GM15510 (cell line): ENCODE results near the gene KCNK10.

ENCODE experiments used
- POLR2A ChIP-seq: IDR thresholded peaks from 3 replicates; pipeline ENCODE4 v1.6.1; 2011; ENCODE audit warnings: borderline replicate concordance; ENCODE audit not compliant: insufficient read length; ENCODE audit errors: extremely low read depth

Gene KCNK10

DNA sequence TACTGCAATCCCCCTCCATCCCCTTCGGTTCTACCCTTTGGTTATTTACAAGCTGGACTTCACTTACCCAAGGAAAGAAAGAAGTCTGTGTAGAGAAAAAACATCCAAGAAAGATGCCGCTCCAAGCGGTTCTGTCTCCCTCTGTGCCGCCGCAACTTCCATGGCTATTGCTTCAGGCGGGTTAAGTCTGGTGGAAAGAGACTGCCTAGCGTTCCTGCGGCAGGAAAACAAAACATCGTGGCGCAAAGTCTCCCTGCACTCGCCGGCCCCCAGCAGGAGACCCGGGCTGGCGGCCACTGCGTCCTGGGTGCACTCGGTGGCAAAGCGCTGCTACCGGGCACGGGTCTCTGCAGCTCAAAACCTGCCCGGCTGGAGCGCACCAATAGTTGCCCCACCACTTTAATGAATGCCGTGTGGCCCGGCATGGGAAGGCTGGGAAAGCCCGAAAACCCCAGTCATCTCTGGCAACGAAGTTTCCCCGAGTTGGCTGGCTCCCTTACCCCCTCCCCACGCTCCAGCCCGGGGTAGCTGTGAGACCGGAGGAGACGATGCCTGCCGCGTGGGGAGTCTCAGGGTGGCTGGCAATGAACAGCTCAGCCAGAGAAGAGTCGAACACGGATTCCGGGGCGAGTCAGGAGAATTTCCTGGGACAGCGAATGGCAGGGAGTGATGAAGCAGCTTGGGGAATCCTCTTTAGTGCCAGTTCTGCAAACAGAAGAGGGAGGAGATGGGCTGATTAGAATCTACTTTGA is 3.5 kb upstream of the KCNK10 start:
- TF ChIP-seq POLR2A, result no peak

DNA sequence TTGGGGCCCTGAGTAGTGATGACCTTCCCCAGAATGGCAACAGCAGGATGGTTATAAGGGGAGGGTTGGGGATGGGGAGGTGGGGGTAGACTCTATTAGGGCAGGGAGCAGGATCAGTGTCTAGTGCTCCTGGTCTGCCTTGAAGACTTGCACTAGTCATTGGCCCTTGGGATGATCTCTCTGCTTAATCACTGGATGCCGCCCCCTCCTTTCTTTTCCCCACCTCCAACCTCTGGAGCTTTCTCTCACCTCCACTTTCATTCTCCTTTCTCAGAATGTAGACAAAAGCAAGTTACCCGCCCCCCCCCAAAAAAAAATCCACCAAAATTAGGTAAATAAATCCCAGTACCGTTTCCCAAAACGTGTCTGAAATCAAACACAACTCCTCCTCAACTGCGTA is 2.8 kb upstream of the KCNK10 start:
- TF ChIP-seq POLR2A, result no peak

- TF ChIP-seq POLR2A, result no peak
Measured at GRCh38 chr14:88324930-88325329, 1.9 kb upstream of the KCNK10 start.

DNA sequence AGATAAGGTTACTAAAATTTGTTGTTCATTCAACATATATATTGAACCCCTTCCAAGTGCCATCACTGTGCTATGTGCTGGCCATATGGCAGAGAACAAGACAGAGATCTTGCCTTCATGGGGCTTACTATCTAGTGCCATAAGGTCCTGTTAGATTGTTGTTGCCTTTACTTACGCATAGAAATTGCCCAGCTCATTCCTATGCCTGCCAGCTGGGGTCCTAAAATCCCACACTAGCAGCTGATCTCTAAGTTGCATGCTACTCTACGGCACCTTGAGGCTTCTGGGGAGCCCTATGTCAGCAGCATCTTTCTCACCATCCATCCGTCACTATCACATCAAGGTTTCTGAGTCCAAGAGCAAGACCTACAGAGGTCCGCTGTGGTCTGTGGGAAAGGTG is 1.4 kb upstream of the KCNK10 start:
- TF ChIP-seq POLR2A, result no peak

- TF ChIP-seq POLR2A, result no peak
Measured at GRCh38 chr14:88323523-88324199, 592 bp upstream of the KCNK10 start.

GRCh38 chr14:88322504-88323085 is 474 bp downstream of the KCNK10 start:
- TF ChIP-seq POLR2A, result no peak

DNA sequence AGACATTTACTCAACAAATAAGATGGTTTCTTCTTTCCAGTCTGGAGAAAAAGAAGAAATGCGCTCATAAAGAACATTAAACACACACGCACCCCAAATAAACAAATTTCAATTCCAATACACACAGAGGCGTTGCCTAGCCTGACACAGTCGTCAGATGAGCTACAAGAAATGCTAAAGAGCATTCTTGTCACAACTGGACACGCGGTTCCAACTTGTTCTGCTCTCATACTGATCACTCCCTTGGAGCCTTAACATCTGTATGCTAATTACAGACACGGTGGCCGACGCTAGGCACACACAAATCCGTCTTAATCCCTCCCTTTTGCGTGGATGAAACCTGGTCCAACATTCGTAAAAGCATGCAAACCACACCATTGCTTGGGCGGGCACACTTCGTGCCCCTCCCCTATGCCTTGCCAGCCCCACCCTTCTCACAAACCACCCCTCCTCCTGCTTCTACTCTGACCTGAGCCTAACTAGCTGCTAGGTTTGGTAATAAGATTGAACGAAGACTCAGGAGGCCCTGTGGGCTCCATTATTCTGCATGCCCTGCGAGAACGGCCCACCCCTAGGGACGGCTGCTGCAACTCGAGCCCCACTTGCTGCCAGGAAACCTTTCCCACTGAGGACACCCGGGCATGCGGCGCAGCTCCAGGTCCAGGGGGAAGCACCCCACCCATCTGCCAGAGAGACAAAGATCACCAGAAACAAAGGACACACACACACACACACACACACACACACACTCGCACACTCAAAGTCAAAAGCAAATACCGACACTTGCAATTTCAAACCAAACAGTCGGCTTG is 1.2 kb downstream of the KCNK10 start:
- no peak for TF ChIP-seq POLR2A

- TF ChIP-seq POLR2A, result no peak
Measured at GRCh38 chr14:88318406-88318805, 4.7 kb downstream of the KCNK10 start.

GRCh38 chr14:88316521-88316920 is 6.5 kb downstream of the KCNK10 start:
- TF ChIP-seq POLR2A, result no peak

GRCh38 chr14:88312257-88312656 is 10.8 kb downstream of the KCNK10 start:
- no peak for TF ChIP-seq POLR2A

GRCh38 chr14:88311780-88312179 is 11.3 kb downstream of the KCNK10 start:
- no peak for TF ChIP-seq POLR2A

GRCh38 chr14:88310449-88310848 is 12.6 kb downstream of the KCNK10 start:
- TF ChIP-seq POLR2A, result no peak

- TF ChIP-seq POLR2A, result no peak
Measured at GRCh38 chr14:88310021-88310420, 13.0 kb downstream of the KCNK10 start.

GRCh38 chr14:88305528-88306322 is 17.3 kb downstream of the KCNK10 start:
- no peak for TF ChIP-seq POLR2A
